ENCODE measurements around the gene PLEKHO2.

PLEKHO2 gene

GRCh38 chr15:64902863-64903262, 61.1 kb downstream of the PLEKHO2 start:
- Mint-ChIP-seq H3K27ac (peak overlapping the region; percentile 24), H3K4me3 (no peak overlapping the region), H3K9me3 (peaks cover 3% of the 10 kb centered on the region), H3K27me3 (no peaks in the 10 kb centered on the region), H3K36me3 (ENCODE audit: low read depth) (peaks cover 9% of the 10 kb centered on the region), H3K4me1 (ENCODE audit: low read depth) (peaks cover 31% of the 10 kb centered on the region)
- DNase-seq: no peak

GRCh38 chr15:64903326-64903950, 61.7 kb downstream of the PLEKHO2 start:
- Mint-ChIP-seq H3K36me3 (ENCODE audit: low read depth) (peaks cover 9% of the 10 kb centered on the region), H3K4me1 (ENCODE audit: low read depth) (peaks cover 31% of the 10 kb centered on the region), H3K27ac (no peak overlapping the region), H3K4me3 (no peak overlapping the region), H3K9me3 (peaks cover 3% of the 10 kb centered on the region), H3K27me3 (no peaks in the 10 kb centered on the region)
- no peak for DNase-seq

- peaks cover 3% of the 10 kb centered on the region for H3K9me3 Mint-ChIP-seq
- H3K36me3 Mint-ChIP-seq (ENCODE audit: low read depth): peaks cover 9% of the 10 kb centered on the region
- H3K27ac Mint-ChIP-seq: no peak overlapping the region
- no peaks in the 10 kb centered on the region for H3K27me3 Mint-ChIP-seq
- DNase-seq: no peak
- no peak overlapping the region for H3K4me3 Mint-ChIP-seq
- peaks cover 31% of the 10 kb centered on the region for H3K4me1 Mint-ChIP-seq (ENCODE audit: low read depth)
Observed at GRCh38 chr15:64904189-64904588, 62.5 kb downstream of the PLEKHO2 start.

GRCh38 chr15:64905119-64905831, 63.6 kb downstream of the PLEKHO2 start:
- H3K9me3 Mint-ChIP-seq: peaks cover 3% of the 10 kb centered on the region
- H3K4me1 Mint-ChIP-seq (ENCODE audit: low read depth): peaks cover 31% of the 10 kb centered on the region
- DNase-seq: peak; percentile 89
- peaks cover 8% of the 10 kb centered on the region for H3K27me3 Mint-ChIP-seq
- H3K4me3 Mint-ChIP-seq: peak overlapping the region; percentile 60
- H3K36me3 Mint-ChIP-seq (ENCODE audit: low read depth): peaks cover 6% of the 10 kb centered on the region
- H3K27ac Mint-ChIP-seq: peak overlapping the region; percentile 53

- Mint-ChIP-seq H3K36me3 (ENCODE audit: low read depth) (peaks cover 2% of the 10 kb centered on the region), H3K4me1 (ENCODE audit: low read depth) (peaks cover 31% of the 10 kb centered on the region), H3K9me3 (no peaks in the 10 kb centered on the region), H3K27me3 (peaks cover 15% of the 10 kb centered on the region), H3K27ac (no peak overlapping the region), H3K4me3 (no peak overlapping the region)
- DNase-seq: no peak
Observed at GRCh38 chr15:64905941-64906340, 64.2 kb downstream of the PLEKHO2 start.

- no peak for DNase-seq
- Mint-ChIP-seq H3K9me3 (no peaks in the 10 kb centered on the region), H3K27me3 (peaks cover 19% of the 10 kb centered on the region), H3K4me1 (ENCODE audit: low read depth) (peaks cover 35% of the 10 kb centered on the region), H3K36me3 (ENCODE audit: low read depth) (no peaks in the 10 kb centered on the region), H3K4me3 (no peak overlapping the region), H3K27ac (no peak overlapping the region)
Observed at GRCh38 chr15:64906402-64906801, 64.7 kb downstream of the PLEKHO2 start.

GRCh38 chr15:64907991-64908390, 66.3 kb downstream of the PLEKHO2 start:
- Mint-ChIP-seq H3K27ac (no peak overlapping the region), H3K36me3 (ENCODE audit: low read depth) (no peaks in the 10 kb centered on the region), H3K27me3 (peaks cover 31% of the 10 kb centered on the region), H3K4me3 (no peak overlapping the region), H3K4me1 (ENCODE audit: low read depth) (peaks cover 24% of the 10 kb centered on the region), H3K9me3 (no peaks in the 10 kb centered on the region)
- DNase-seq: no peak

- no peak overlapping the region for H3K27ac Mint-ChIP-seq
- H3K4me3 Mint-ChIP-seq: no peak overlapping the region
- H3K4me1 Mint-ChIP-seq (ENCODE audit: low read depth): peaks cover 14% of the 10 kb centered on the region
- H3K9me3 Mint-ChIP-seq: no peaks in the 10 kb centered on the region
- no peaks in the 10 kb centered on the region for H3K36me3 Mint-ChIP-seq (ENCODE audit: low read depth)
- DNase-seq: no peak
- peaks cover 31% of the 10 kb centered on the region for H3K27me3 Mint-ChIP-seq
Observed at GRCh38 chr15:64909546-64909945, 67.8 kb downstream of the PLEKHO2 start.

- H3K4me1 Mint-ChIP-seq (ENCODE audit: low read depth): peaks cover 7% of the 10 kb centered on the region
- H3K9me3 Mint-ChIP-seq: no peaks in the 10 kb centered on the region
- H3K4me3 Mint-ChIP-seq: peak within 1 kb of the TSS; percentile 70
- H3K27me3 Mint-ChIP-seq: peaks cover 31% of the 10 kb centered on the region
- DNase-seq: peak; percentile 62
- no peak within 1 kb of the TSS for H3K27ac Mint-ChIP-seq
- no peaks in the 10 kb centered on the region for H3K36me3 Mint-ChIP-seq (ENCODE audit: low read depth)
Observed at GRCh38 chr15:64911311-64912186, 69.8 kb downstream of the PLEKHO2 start, which contains the start of gene ANKDD1A. Gene ANKDD1A, plus strand, starts transcription at chr15:64911902. Its CDS starts 29 bp downstream, at chr15:64911931.

GRCh38 chr15:64912379-64913325, 70.9 kb downstream of the PLEKHO2 start:
- no peak overlapping the region for H3K27ac Mint-ChIP-seq
- no peak for DNase-seq
- H3K4me1 Mint-ChIP-seq (ENCODE audit: low read depth): peaks cover 7% of the 10 kb centered on the region
- peaks cover 31% of the 10 kb centered on the region for H3K27me3 Mint-ChIP-seq
- H3K9me3 Mint-ChIP-seq: no peaks in the 10 kb centered on the region
- no peaks in the 10 kb centered on the region for H3K36me3 Mint-ChIP-seq (ENCODE audit: low read depth)
- peak overlapping the region; percentile 44 for H3K4me3 Mint-ChIP-seq

- H3K9me3 Mint-ChIP-seq: no peaks in the 10 kb centered on the region
- no peak overlapping the region for H3K4me3 Mint-ChIP-seq
- H3K36me3 Mint-ChIP-seq (ENCODE audit: low read depth): no peaks in the 10 kb centered on the region
- peaks cover 19% of the 10 kb centered on the region for H3K27me3 Mint-ChIP-seq
- H3K27ac Mint-ChIP-seq: no peak overlapping the region
- H3K4me1 Mint-ChIP-seq (ENCODE audit: low read depth): peaks cover 7% of the 10 kb centered on the region
- DNase-seq: no peak
Observed at GRCh38 chr15:64915518-64916227, 74.0 kb downstream of the PLEKHO2 start.

- Mint-ChIP-seq H3K4me3 (no peak overlapping the region), H3K9me3 (no peaks in the 10 kb centered on the region), H3K27ac (no peak overlapping the region), H3K27me3 (peaks cover 13% of the 10 kb centered on the region), H3K36me3 (ENCODE audit: low read depth) (no peaks in the 10 kb centered on the region), H3K4me1 (ENCODE audit: low read depth) (peaks cover 3% of the 10 kb centered on the region)
- DNase-seq: no peak
Observed at GRCh38 chr15:64916365-64916764, 74.7 kb downstream of the PLEKHO2 start.

GRCh38 chr15:64917211-64917610, 75.5 kb downstream of the PLEKHO2 start:
- Mint-ChIP-seq H3K9me3 (no peaks in the 10 kb centered on the region), H3K27me3 (peaks cover 8% of the 10 kb centered on the region)

More at GRCh38 chr15:64917211-64917610, 75.5 kb downstream of the PLEKHO2 start:
- Mint-ChIP-seq H3K27ac (no peak overlapping the region), H3K36me3 (ENCODE audit: low read depth) (no peaks in the 10 kb centered on the region), H3K4me3 (no peak overlapping the region), H3K4me1 (ENCODE audit: low read depth) (no peaks in the 10 kb centered on the region)
- no peak for DNase-seq

Measured in activated T-cell treated with anti-CD3 and anti-CD28 coated beads, Interleukin-2, amount 50 U/mL, for 24 hours (primary cell).